GM23248 (cell line): ENCODE results near the gene RND1.

ENCODE experiments used
- EZH2 ChIP-seq: fragments of 200-600 bp; sonication (generic); IDR thresholded peaks from 2 replicates; pipeline ENCODE4 v1.6.1; 2018; ENCODE audit warnings: antibody characterized with exemption, mild to moderate bottlenecking; ENCODE audit not compliant: insufficient read depth, poor library complexity, severe bottlenecking
- EZH2phosphoT487 ChIP-seq: fragments of 200-600 bp; sonication (generic); IDR thresholded peaks from 2 replicates; pipeline ENCODE4 v1.6.1; 2018; ENCODE audit warnings: antibody characterized with exemption, moderate library complexity, mild to moderate bottlenecking, low read depth; ENCODE audit not compliant: insufficient read depth

DNA sequence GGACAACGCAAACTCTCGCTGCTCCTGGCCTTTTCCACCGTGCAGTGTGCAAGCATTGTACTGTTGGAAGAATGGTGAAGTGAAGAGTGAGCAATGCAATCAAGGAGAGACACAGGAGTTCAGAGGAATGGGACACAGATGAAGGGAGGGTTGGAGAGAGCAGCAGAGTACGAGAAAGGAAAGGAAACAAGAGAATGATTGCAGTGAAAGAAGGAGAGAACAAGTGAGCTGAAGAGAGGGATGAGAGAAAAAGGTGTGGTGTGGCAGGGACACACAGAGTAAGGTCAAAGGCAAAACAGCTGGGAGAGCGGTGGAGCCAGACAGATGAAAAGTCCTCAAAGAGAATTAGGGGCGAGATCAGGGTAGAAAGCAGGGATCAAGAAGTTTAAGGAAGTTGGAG is 34.4 kb downstream of the RND1 start:
- TF ChIP-seq EZH2 (no peak), EZH2phosphoT487 (no peak)
